Epithelial cell of prostate (primary cell): Measurements from ENCODE around the gene NFYC.

ENCODE experiments used
- DNase-seq: peaks from one replicate; pipeline ENCODE4 v3.0.0-alpha.2; 2011; ENCODE audit warnings: low read depth, low spot score
- H3K27ac ChIP-seq: fragments of 450-650 bp; 2 replicates; pipeline ENCODE4 v1.5.1; 2017; ENCODE audit warnings: mild to moderate bottlenecking

The NFYC gene

GRCh38 chr1:40810927-40811326, 119.4 kb downstream of the NFYC start:
- no peak for DNase-seq
- H3K27ac ChIP-seq: no peak overlapping the region

DNA sequence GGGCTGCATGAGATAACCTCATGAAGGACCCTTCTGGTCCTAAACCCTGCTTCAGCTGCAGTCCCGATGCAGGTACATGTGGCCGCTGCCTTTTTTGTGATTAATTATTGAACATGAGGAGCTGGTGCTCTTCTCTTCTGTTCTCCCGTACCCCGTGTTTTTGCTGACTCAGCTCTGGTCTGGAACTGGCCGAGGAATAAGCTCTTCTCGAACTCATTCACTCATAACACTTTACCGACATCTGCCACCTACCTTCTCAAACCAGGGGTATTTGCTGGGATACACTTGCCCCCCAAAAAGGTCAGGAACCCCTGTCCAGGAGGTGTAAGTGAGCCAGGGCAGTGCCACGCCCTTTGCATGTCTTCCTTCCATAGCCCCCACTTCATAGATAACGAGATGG, 123.9 kb downstream of the NFYC start:
- no peak overlapping the region for H3K27ac ChIP-seq
- DNase-seq: no peak

DNA sequence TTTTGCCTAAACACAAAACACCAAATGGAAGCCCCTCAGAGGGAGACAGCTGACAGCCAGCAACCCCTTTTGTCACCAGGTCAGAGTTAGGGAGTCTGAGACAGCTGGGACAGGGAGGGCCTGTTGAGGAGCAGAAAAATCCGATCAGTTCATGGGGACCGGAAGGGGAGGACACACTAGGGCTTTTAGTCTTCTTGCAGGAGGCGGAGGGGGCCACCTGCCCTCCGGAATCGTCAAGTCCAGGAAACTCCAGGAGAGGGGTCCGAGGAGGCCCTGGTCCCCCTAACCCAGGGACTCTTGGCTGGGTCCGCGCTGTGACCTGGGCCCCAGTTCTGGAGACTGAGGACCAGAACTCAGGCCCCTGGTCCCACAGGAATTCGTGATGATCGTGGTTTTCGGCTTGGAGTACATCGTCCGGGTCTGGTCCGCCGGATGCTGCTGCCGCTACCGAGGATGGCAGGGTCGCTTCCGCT, 126.3 kb downstream of the NFYC start:
- H3K27ac ChIP-seq: no peak overlapping the region
- no peak for DNase-seq

DNA sequence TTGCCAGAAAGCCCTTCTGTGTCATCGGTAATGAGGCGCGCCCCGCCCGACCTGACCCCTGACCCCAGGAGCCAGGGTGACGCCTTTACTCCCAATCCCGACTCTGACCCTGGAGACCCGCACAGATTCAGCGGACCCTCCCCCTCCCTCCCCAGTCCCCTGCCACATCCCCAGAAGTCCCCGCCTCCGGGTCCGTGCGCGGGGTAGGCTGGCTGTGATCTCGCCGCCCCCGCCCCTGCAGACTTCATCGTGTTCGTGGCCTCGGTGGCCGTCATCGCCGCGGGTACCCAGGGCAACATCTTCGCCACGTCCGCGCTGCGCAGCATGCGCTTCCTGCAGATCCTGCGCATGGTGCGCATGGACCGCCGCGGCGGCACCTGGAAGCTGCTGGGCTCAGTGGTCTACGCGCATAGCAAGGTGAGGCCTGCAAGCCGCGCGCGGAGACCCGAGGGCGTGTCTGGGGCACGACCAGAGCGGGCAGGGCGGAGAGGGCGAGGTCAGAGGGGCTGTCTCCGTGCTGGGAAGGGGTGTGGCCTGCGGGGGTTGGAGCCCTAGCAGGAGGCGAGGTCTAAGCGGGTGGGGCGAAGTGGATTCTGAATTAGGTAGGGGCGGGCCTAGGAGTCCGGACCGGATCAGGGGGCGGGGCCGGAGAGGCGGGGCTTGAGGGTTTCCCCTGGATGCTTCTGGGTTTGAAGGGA, 126.9 kb downstream of the NFYC start:
- DNase-seq: no peak
- no peak overlapping the region for H3K27ac ChIP-seq

DNA sequence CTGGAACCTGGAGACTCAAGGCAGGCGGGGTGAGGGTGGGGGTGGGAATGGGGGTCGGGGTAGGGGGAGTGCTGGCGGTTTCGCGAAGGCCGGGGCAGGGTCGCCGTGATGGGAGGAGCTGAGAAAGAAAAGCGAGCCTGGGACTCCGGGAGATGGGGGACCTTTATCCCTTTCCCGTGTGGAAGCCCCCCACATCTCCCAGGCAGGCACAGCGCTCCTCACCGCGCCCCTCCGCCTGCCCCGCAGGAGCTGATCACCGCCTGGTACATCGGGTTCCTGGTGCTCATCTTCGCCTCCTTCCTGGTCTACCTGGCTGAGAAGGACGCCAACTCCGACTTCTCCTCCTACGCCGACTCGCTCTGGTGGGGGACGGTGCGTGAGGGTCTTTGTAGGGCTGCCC, 127.6 kb downstream of the NFYC start:
- no peak overlapping the region for H3K27ac ChIP-seq
- DNase-seq: no peak

- DNase-seq: no peak
- H3K27ac ChIP-seq: no peak overlapping the region
Observed at GRCh38 chr1:40820251-40820797, 128.8 kb downstream of the NFYC start.
